Liver (tissue), 9 donors: ENCODE results near the gene HEATR5B. TPM values are rescaled to one million over a fixed set of nuclear protein-coding genes. Genes with fewer than 3 reads are reported as not detected.
"Not testable (repeated sequence)": the region's sequence is repeated elsewhere in the genome, so short reads cannot be mapped to it uniquely, and the experiment has no call there.

ENCODE experiments used
- DNase-seq: peaks from one replicate; pipeline ENCODE4 v3.0.0-alpha.2; 2017; ENCODE audit warnings: low spot score
- H3K27ac ChIP-seq, 2 donors: one replicate each; pipeline ENCODE4 v1.7.0; 2013; ENCODE audit warnings: inconsistent platforms in 2 of 2, low read length in 2 of 2, control low read depth in 1 of 2, low read depth in 1 of 2, mild to moderate bottlenecking in 1 of 2
- H3K27me3 ChIP-seq, 4 donors: one replicate each; pipeline versions ENCODE4 v1.6.1 to v1.7.0; 2013; ENCODE audit warnings: low read length in 3 of 4, inconsistent platforms in 1 of 4, mild to moderate bottlenecking in 1 of 4, moderate library complexity in 1 of 4; ENCODE audit not compliant: control insufficient read depth in 4 of 4, insufficient read depth in 4 of 4
- H3K36me3 ChIP-seq, 4 donors: one replicate each; pipeline versions ENCODE4 v1.6.1 to v1.7.0; 2013; ENCODE audit warnings: low read length in 3 of 4, mild to moderate bottlenecking in 3 of 4, low read depth in 1 of 4, moderate library complexity in 1 of 4; ENCODE audit not compliant: control insufficient read depth in 4 of 4, insufficient read depth in 3 of 4
- H3K4me1 ChIP-seq, 4 donors: one replicate each; pipeline versions ENCODE4 v1.6.1 to v1.7.0; 2013; ENCODE audit warnings: low read length in 3 of 4, mild to moderate bottlenecking in 3 of 4, moderate library complexity in 1 of 4; ENCODE audit not compliant: control insufficient read depth in 4 of 4, insufficient read depth in 4 of 4
- H3K4me3 ChIP-seq, 3 donors: one replicate each; pipeline versions ENCODE4 v1.6.1 to v1.7.0; 2013; ENCODE audit warnings: low read length in 3 of 3, control low read depth in 1 of 3, low read depth in 1 of 3, mild to moderate bottlenecking in 1 of 3
- H3K9ac ChIP-seq, 2 donors: one replicate each; pipeline ENCODE4 v1.7.0; 2013; ENCODE audit warnings: low read length in 2 of 2, mild to moderate bottlenecking in 2 of 2, moderate library complexity in 2 of 2, control low read depth in 1 of 2, low read depth in 1 of 2
- H3K9me3 ChIP-seq, 4 donors: one replicate each; pipeline versions ENCODE4 v1.6.1 to v1.7.0; 2013; ENCODE audit warnings: low read length in 3 of 4; ENCODE audit not compliant: control insufficient read depth in 4 of 4
- EGR1 ChIP-seq, 2 donors: IDR thresholded peaks; 2 replicates each; pipeline ENCODE4 v1.6.1; 2016 to 2018; ENCODE audit warnings: antibody characterized with exemption in 2 of 2, low read depth in 2 of 2
- FOXA1 ChIP-seq: IDR thresholded peaks from 2 replicates; pipeline ENCODE4 v1.6.1; 2016; ENCODE audit warnings: antibody characterized with exemption
- FOXA2 ChIP-seq: IDR thresholded peaks from 2 replicates; pipeline ENCODE4 v1.6.1; 2016; ENCODE audit warnings: antibody characterized with exemption
- GABPA ChIP-seq, 2 donors: IDR thresholded peaks in 1 of 2; conservative IDR thresholded peaks in 1 of 2; 2 replicates each; pipeline ENCODE4 v1.6.1; 2016; ENCODE audit warnings: antibody characterized with exemption in 2 of 2, mild to moderate bottlenecking in 1 of 2, moderate library complexity in 1 of 2
- HNF4G ChIP-seq: IDR thresholded peaks from 2 replicates; pipeline ENCODE4 v1.6.1; 2016; ENCODE audit warnings: antibody characterized with exemption
- JUND ChIP-seq, 2 donors: IDR thresholded peaks; 2 replicates each; pipeline ENCODE4 v1.6.1; 2016; ENCODE audit warnings: antibody characterized with exemption in 2 of 2
- NR2F2 ChIP-seq: IDR thresholded peaks from 2 replicates; pipeline ENCODE4 v1.6.1; 2016; ENCODE audit warnings: antibody characterized with exemption
- RXRA ChIP-seq, 2 donors: IDR thresholded peaks; 2 replicates each; pipeline ENCODE4 v1.6.1; 2017 to 2018; ENCODE audit warnings: antibody characterized with exemption in 2 of 2, mild to moderate bottlenecking in 1 of 2
- TAF1 ChIP-seq: conservative IDR thresholded peaks from 2 replicates; pipeline ENCODE4 v1.6.1; 2016; ENCODE audit warnings: antibody characterized with exemption, mild to moderate bottlenecking
- YY1 ChIP-seq: IDR thresholded peaks from 2 replicates; pipeline ENCODE4 v1.6.1; 2016; ENCODE audit warnings: antibody characterized with exemption, mild to moderate bottlenecking
- WGBS: extraction: QIAGEN DNeasy Blood & Tissue Kit; methylation state at CpG from one replicate; pipeline ENCODE4 v1.1.7; 2013; 5-methylcytosine and 5-hydroxymethylcytosine counted together
- polyA plus RNA-seq, 2 donors: library from polyadenylated mRNA; stranded (reverse) in 1 of 2; unstranded in 1 of 2; fragments of 200-250 nt in 1 of 2; fragments of >200 nt in 1 of 2; fragmentation: Nextera tagmentation in 1 of 2; extraction: Ambion mirVana in 1 of 2; gene quantifications; one replicate each; pipeline versions ENCODE4 v1.2.1 to v1.2.3, GENCODE V29; 2013 to 2015
- total RNA-seq, 2 donors: library from RNA; depleted of rRNA; stranded (reverse); fragments of >200 nt; gene quantifications; one replicate each; pipeline ENCODE4 v1.2.3, GENCODE V29; 2014
- TF ChIP-seq, protein P1 (sequence below): IDR thresholded peaks from 2 replicates; pipeline ENCODE4 v1.6.1; 2016; ENCODE audit warnings: antibody characterized with exemption, mild to moderate bottlenecking
- TF ChIP-seq, protein P2 (sequence below): fragments of 150-350 bp; IDR thresholded peaks from 2 replicates; pipeline ENCODE4 v1.5.1; 2017; ENCODE audit warnings: improper control_type of control experiment, low read depth, low read length; ENCODE audit not compliant: missing input control
- TF ChIP-seq, protein P3 (sequence below): IDR thresholded peaks from 2 replicates; pipeline ENCODE4 v1.6.1; 2016; ENCODE audit warnings: antibody characterized with exemption
- donor health status: healthy.
- donor health status: healthy.
- donor health status: healthy.
- donor health status: healthy.
- donor health status: healthy.

HEATR5B gene
- total and polyA plus RNA-seq, 4 donors, result 4.1 to 24.3 (median 11.6) TPM

DNA sequence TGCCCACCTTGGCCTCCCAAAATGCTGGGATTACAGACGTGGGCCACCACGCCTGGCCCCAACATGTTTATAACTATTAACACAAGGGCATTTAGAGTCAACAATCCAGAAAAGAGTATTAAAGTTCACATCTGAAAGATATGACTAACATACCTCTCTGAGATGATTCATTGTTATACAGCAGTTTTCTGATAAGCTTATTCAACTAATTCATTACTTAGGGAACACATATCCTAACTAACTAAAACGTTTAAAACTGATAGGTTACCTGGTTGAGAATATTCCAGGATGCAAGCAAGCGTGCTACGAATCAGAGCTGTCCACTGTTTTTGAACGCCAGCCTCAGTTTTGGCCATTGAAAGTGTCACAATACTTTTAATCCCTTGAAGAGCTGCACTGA lies 83.9 kb downstream of the HEATR5B start:
- 86% methylated on average over 6 of the region's 6 CpGs for WGBS
- Histone ChIP-seq H3K4me3 (no peak overlapping the region), H3K27ac (no peak overlapping the region), H3K9ac (no peak overlapping the region), H3K27me3 (no peaks in the 10 kb centered on the region), H3K4me1 (no peaks in the 10 kb centered on the region), H3K9me3 (no peaks in the 10 kb centered on the region), H3K36me3 (peaks cover 12 to 41% (median 28%) of the 10 kb centered on the region in 4 donors)
- DNase-seq, result no peak
- TF ChIP-seq FOXA1, result no peak
- no peak for TF ChIP-seq HNF4G
- no peak for TF ChIP-seq TAF1
- no peak for TF ChIP-seq JUND (IDR thresholded peaks at IDR 0.05)
- no peak for TF ChIP-seq NR2F2
- TF ChIP-seq, protein P1, sequence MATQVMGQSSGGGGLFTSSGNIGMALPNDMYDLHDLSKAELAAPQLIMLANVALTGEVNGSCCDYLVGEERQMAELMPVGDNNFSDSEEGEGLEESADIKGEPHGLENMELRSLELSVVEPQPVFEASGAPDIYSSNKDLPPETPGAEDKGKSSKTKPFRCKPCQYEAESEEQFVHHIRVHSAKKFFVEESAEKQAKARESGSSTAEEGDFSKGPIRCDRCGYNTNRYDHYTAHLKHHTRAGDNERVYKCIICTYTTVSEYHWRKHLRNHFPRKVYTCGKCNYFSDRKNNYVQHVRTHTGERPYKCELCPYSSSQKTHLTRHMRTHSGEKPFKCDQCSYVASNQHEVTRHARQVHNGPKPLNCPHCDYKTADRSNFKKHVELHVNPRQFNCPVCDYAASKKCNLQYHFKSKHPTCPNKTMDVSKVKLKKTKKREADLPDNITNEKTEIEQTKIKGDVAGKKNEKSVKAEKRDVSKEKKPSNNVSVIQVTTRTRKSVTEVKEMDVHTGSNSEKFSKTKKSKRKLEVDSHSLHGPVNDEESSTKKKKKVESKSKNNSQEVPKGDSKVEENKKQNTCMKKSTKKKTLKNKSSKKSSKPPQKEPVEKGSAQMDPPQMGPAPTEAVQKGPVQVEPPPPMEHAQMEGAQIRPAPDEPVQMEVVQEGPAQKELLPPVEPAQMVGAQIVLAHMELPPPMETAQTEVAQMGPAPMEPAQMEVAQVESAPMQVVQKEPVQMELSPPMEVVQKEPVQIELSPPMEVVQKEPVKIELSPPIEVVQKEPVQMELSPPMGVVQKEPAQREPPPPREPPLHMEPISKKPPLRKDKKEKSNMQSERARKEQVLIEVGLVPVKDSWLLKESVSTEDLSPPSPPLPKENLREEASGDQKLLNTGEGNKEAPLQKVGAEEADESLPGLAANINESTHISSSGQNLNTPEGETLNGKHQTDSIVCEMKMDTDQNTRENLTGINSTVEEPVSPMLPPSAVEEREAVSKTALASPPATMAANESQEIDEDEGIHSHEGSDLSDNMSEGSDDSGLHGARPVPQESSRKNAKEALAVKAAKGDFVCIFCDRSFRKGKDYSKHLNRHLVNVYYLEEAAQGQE, result no peak
- TF ChIP-seq FOXA2, result no peak
- TF ChIP-seq RXRA (IDR thresholded peaks at IDR 0.05), result no peak
- TF ChIP-seq, protein P2, sequence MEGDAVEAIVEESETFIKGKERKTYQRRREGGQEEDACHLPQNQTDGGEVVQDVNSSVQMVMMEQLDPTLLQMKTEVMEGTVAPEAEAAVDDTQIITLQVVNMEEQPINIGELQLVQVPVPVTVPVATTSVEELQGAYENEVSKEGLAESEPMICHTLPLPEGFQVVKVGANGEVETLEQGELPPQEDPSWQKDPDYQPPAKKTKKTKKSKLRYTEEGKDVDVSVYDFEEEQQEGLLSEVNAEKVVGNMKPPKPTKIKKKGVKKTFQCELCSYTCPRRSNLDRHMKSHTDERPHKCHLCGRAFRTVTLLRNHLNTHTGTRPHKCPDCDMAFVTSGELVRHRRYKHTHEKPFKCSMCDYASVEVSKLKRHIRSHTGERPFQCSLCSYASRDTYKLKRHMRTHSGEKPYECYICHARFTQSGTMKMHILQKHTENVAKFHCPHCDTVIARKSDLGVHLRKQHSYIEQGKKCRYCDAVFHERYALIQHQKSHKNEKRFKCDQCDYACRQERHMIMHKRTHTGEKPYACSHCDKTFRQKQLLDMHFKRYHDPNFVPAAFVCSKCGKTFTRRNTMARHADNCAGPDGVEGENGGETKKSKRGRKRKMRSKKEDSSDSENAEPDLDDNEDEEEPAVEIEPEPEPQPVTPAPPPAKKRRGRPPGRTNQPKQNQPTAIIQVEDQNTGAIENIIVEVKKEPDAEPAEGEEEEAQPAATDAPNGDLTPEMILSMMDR, result no peak
- no peak for TF ChIP-seq GABPA (IDR thresholded peaks at IDR 0.05 in 1 of 2, conservative IDR thresholded peaks at IDR 0.05 in 1 of 2)
- TF ChIP-seq EGR1 (IDR thresholded peaks at IDR 0.05; ENCODE audit: low read depth in 2 of 2), result no peak
- no peak for TF ChIP-seq YY1
- TF ChIP-seq, protein P3, sequence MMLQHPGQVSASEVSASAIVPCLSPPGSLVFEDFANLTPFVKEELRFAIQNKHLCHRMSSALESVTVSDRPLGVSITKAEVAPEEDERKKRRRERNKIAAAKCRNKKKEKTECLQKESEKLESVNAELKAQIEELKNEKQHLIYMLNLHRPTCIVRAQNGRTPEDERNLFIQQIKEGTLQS, result no peak

DNA sequence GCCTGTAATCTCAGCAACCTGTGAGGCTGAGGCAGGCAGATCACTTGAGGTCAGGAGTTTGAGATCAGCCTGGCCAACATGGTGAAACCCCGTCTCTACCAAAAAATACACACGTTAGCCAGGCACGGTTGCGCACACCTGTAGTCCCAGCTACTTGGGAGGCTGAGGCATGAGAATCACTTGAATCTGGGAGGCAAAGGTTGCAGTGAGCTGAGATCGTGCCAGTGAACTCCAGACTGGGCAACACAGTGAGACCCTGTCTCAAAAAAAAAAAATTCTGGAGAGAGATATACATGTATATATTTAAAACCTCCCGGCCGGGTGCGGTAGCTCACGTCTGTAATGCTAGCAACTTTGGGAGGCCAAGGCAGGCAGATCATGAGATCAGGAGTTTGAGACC lies 84.8 kb downstream of the HEATR5B start:
- DNase-seq, H3K9ac ChIP-seq, H3K27ac ChIP-seq, H3K9me3 ChIP-seq, H3K4me1 ChIP-seq, H3K27me3 ChIP-seq, H3K4me3 ChIP-seq: not testable (repeated sequence)
- WGBS, result 98% methylated on average over 9 of the region's 9 CpGs
- peaks cover 12 to 38% (median 27%) of the 10 kb centered on the region in 4 donors for H3K36me3 ChIP-seq
